BLaER1 treated with 17β-estradiol and CSF1 and Interleukin-3, amounts not matched to agents 10 nM and 100 nM (cell line): ENCODE measurements around the gene CLC.
"Not testable (repeated sequence)": the region's sequence is repeated elsewhere in the genome, so short reads cannot be mapped to it uniquely, and the experiment has no call there.

Source experiments
- H3K27ac ChIP-seq, 11 experiments: shearing (Covaris generic); formaldehyde crosslinking; 2 replicates each; pipeline ENCODE4 v1.8.1; 2022
- H3K27me3 ChIP-seq, 11 experiments: shearing (Covaris generic); formaldehyde crosslinking; 2 replicates each; pipeline ENCODE4 v1.8.1; 2022
- H3K36me3 ChIP-seq, 11 experiments: shearing (Covaris generic); formaldehyde crosslinking; 2 replicates each; pipeline ENCODE4 v1.8.1; 2022
- H3K4me1 ChIP-seq, 10 experiments: shearing (Covaris generic); formaldehyde crosslinking; 2 replicates each; pipeline ENCODE4 v1.8.1; 2022
- H3K4me2 ChIP-seq, 11 experiments: shearing (Covaris generic); formaldehyde crosslinking; 2 replicates each; pipeline ENCODE4 v1.8.1; 2022
- H3K4me3 ChIP-seq, 10 experiments: shearing (Covaris generic); formaldehyde crosslinking; 2 replicates each; pipeline ENCODE4 v1.8.1; 2022
- H3K9ac ChIP-seq, 11 experiments: shearing (Covaris generic); formaldehyde crosslinking; 2 replicates each; pipeline ENCODE4 v1.8.1; 2022
- H3K9me3 ChIP-seq, 11 experiments: shearing (Covaris generic); formaldehyde crosslinking; replicated peaks in 1 of 11; 2 replicates each; pipeline ENCODE4 v1.8.1; 2022
- H4K20me1 ChIP-seq, 11 experiments: shearing (Covaris generic); formaldehyde crosslinking; 2 replicates each; pipeline ENCODE4 v1.8.1; 2022
- Cebpa-rat ChIP-seq, 11 experiments: shearing (Covaris generic); IDR thresholded peaks; 2 replicates each; pipeline ENCODE4 v1.8.1; 2022

The CLC gene

GRCh38 chr19:39735688-39736087 lies 2.1 kb downstream of the CLC start:
- Histone ChIP-seq H3K27ac (no peak overlapping the region), H3K9me3 (no peaks in the 10 kb centered on the region), H3K4me1 (peaks cover 0 to 22% (median 5%) of the 10 kb centered on the region in 10 experiments; a peak in 9 of 20 replicates), H3K4me3 (no peak overlapping the region), H3K36me3 (no peaks in the 10 kb centered on the region), H4K20me1 (no peaks in the 10 kb centered on the region), H3K27me3 (no peaks in the 10 kb centered on the region), H3K4me2 (no peak overlapping the region), H3K9ac (no peak overlapping the region)
- TF ChIP-seq Cebpa-rat (IDR thresholded peaks at IDR 0.05), result no peak

- Histone ChIP-seq H3K27ac (no peak overlapping the region), H4K20me1 (no peaks in the 10 kb centered on the region)
- no peak for TF ChIP-seq Cebpa-rat (IDR thresholded peaks at IDR 0.05)
Measured at GRCh38 chr19:39733841-39734240, 4.0 kb downstream of the CLC start.

GRCh38 chr19:39731685-39732084 lies 6.1 kb downstream of the CLC start:
- H3K4me2 ChIP-seq, result no peak overlapping the region
- no peaks in the 10 kb centered on the region for H3K9me3 ChIP-seq
- no peaks in the 10 kb centered on the region for H3K27me3 ChIP-seq
- no peak overlapping the region for H3K4me3 ChIP-seq
- TF ChIP-seq Cebpa-rat (IDR thresholded peaks at IDR 0.05), result no peak
- H3K27ac ChIP-seq, result no peak overlapping the region
- no peaks in the 10 kb centered on the region for H4K20me1 ChIP-seq
- H3K36me3 ChIP-seq, result no peaks in the 10 kb centered on the region
- H3K9ac ChIP-seq, result no peak overlapping the region
- 0 out of 20 replicates have a peak, but pooled peaks cover 0 to 5% (median 0%) of the 10 kb centered on the region in 10 experiments for H3K4me1 ChIP-seq

More at GRCh38 chr19:39733841-39734240, 4.0 kb downstream of the CLC start:
- Histone ChIP-seq H3K27me3 (no peaks in the 10 kb centered on the region), H3K9me3 (no peaks in the 10 kb centered on the region), H3K4me1 (peaks cover 0 to 17% (median 3%) of the 10 kb centered on the region in 10 experiments; a peak in 9 of 20 replicates), H3K9ac (no peak overlapping the region), H3K4me2 (no peak overlapping the region), H3K36me3 (no peaks in the 10 kb centered on the region), H3K4me3 (no peak overlapping the region)

- Histone ChIP-seq H3K36me3 (no peaks in the 10 kb centered on the region), H3K4me1 (0 out of 20 replicates have a peak, but pooled peaks cover 0 to 4% (median 0%) of the 10 kb centered on the region in 10 experiments), H3K4me3 (no peak overlapping the region), H3K27ac (no peak overlapping the region), H3K4me2 (no peak overlapping the region), H3K9ac (no peak overlapping the region), H3K27me3 (no peaks in the 10 kb centered on the region), H4K20me1 (no peaks in the 10 kb centered on the region), H3K9me3 (no peaks in the 10 kb centered on the region)
- TF ChIP-seq Cebpa-rat (IDR thresholded peaks at IDR 0.05), result no peak
Measured at GRCh38 chr19:39729594-39729993, 8.2 kb downstream of the CLC start.

- no peaks in the 10 kb centered on the region for H3K27me3 ChIP-seq
- TF ChIP-seq Cebpa-rat (IDR thresholded peaks at IDR 0.05), result no peak
- H3K4me1 ChIP-seq, result peaks cover 0 to 6% (median 0%) of the 10 kb centered on the region in 10 experiments; a peak in 1 of 20 replicates
- H4K20me1 ChIP-seq, result no peaks in the 10 kb centered on the region
- no peak overlapping the region for H3K27ac ChIP-seq
- H3K9me3 ChIP-seq, result no peaks in the 10 kb centered on the region
- H3K4me2 ChIP-seq, result no peak overlapping the region
- H3K9ac ChIP-seq, result no peak overlapping the region
- H3K4me3 ChIP-seq, result no peak overlapping the region
- no peaks in the 10 kb centered on the region for H3K36me3 ChIP-seq
Measured at GRCh38 chr19:39728040-39728439, 9.8 kb downstream of the CLC start.

- Histone ChIP-seq H3K9me3 (no peaks in the 10 kb centered on the region), H4K20me1 (no peaks in the 10 kb centered on the region), H3K4me2 (no peak overlapping the region), H3K4me1 (peaks cover 0 to 9% (median 0%) of the 10 kb centered on the region in 10 experiments; a peak in 1 of 20 replicates), H3K36me3 (no peaks in the 10 kb centered on the region), H3K4me3 (no peak overlapping the region), H3K27me3 (no peaks in the 10 kb centered on the region), H3K9ac (no peak overlapping the region), H3K27ac (no peak overlapping the region)
- no peak for TF ChIP-seq Cebpa-rat (IDR thresholded peaks at IDR 0.05)
Measured at GRCh38 chr19:39727070-39727800, 10.6 kb downstream of the CLC start.

GRCh38 chr19:39725995-39726394 lies 11.8 kb downstream of the CLC start:
- Histone ChIP-seq H3K27me3 (no peaks in the 10 kb centered on the region), H3K4me3 (no peak overlapping the region), H3K4me2 (no peak overlapping the region), H3K27ac (no peak overlapping the region), H3K36me3 (no peaks in the 10 kb centered on the region), H3K9me3 (no peaks in the 10 kb centered on the region), H3K9ac (no peak overlapping the region), H4K20me1 (no peaks in the 10 kb centered on the region), H3K4me1 (peaks cover 0 to 9% (median 0%) of the 10 kb centered on the region in 10 experiments; a peak in 1 of 20 replicates)
- no peak for TF ChIP-seq Cebpa-rat (IDR thresholded peaks at IDR 0.05)

GRCh38 chr19:39720144-39720543 lies 17.7 kb downstream of the CLC start:
- not testable (repeated sequence) for H3K4me2 ChIP-seq, H3K9ac ChIP-seq, H3K4me3 ChIP-seq, H4K20me1 ChIP-seq, H3K4me1 ChIP-seq, H3K27me3 ChIP-seq, H3K36me3 ChIP-seq, H3K27ac ChIP-seq
- peaks cover 0 to 14% (median 10%) of the 10 kb centered on the region in 11 experiments; a peak in 11 of 22 replicates for H3K9me3 ChIP-seq

- no peak overlapping the region for H3K4me2 ChIP-seq
- no peak for TF ChIP-seq Cebpa-rat (IDR thresholded peaks at IDR 0.05)
Measured at GRCh38 chr19:39710333-39710890, 27.4 kb downstream of the CLC start.

More at GRCh38 chr19:39710333-39710890, 27.4 kb downstream of the CLC start:
- Histone ChIP-seq H3K4me1 (peaks cover 8 to 11% (median 10%) of the 10 kb centered on the region in 10 experiments; a peak in 16 of 20 replicates), H4K20me1 (no peaks in the 10 kb centered on the region), H3K4me3 (no peak overlapping the region), H3K9me3 (0 out of 22 replicates have a peak, but pooled peaks cover 0 to 4% (median 0%) of the 10 kb centered on the region in 11 experiments), H3K27ac (no peak overlapping the region), H3K27me3 (no peaks in the 10 kb centered on the region), H3K36me3 (no peaks in the 10 kb centered on the region), H3K9ac (no peak overlapping the region)
